Retinal pigment epithelial cell (primary cell): Measurements from ENCODE around the gene ARSI.

Experiments
- DNase-seq: peaks from one replicate; pipeline ENCODE4 v3.0.0-alpha.2; 2010; ENCODE audit warnings: low read depth
- H3K4me3 ChIP-seq: 2 replicates; pipeline ENCODE4 v1.5.1; 2011; ENCODE audit warnings: mild to moderate bottlenecking, low read length, control low read depth, moderate library complexity
- CTCF ChIP-seq: conservative IDR thresholded peaks from 2 replicates; pipeline ENCODE4 v1.5.1; 2011; ENCODE audit warnings: low read depth, low read length, control low read depth, inconsistent platforms

Gene ARSI

GRCh38 chr5:150286820-150287219, 15.9 kb downstream of the ARSI start:
- H3K4me3 ChIP-seq: no peak overlapping the region
- peak; percentile 52 for TF ChIP-seq CTCF
- DNase-seq: no peak

- no peak overlapping the region for H3K4me3 ChIP-seq
- no peak for TF ChIP-seq CTCF
Measured at GRCh38 chr5:150285114-150285513, 17.6 kb downstream of the ARSI start.

GRCh38 chr5:150284311-150284710, 18.4 kb downstream of the ARSI start:
- no peak for DNase-seq
- no peak for TF ChIP-seq CTCF
- no peak overlapping the region for H3K4me3 ChIP-seq

More at GRCh38 chr5:150285114-150285513, 17.6 kb downstream of the ARSI start:
- no peak for DNase-seq

- no peak for DNase-seq
- no peak for TF ChIP-seq CTCF
Measured at GRCh38 chr5:150283904-150284303, 18.8 kb downstream of the ARSI start.

GRCh38 chr5:150281987-150282386, 20.7 kb downstream of the ARSI start:
- H3K4me3 ChIP-seq: no peak overlapping the region

More at GRCh38 chr5:150283904-150284303, 18.8 kb downstream of the ARSI start:
- no peak overlapping the region for H3K4me3 ChIP-seq

GRCh38 chr5:150279330-150280020, 23.2 kb downstream of the ARSI start:
- no peak for TF ChIP-seq CTCF
- H3K4me3 ChIP-seq: no peak overlapping the region
- DNase-seq: no peak

More at GRCh38 chr5:150281987-150282386, 20.7 kb downstream of the ARSI start:
- no peak for TF ChIP-seq CTCF
- no peak for DNase-seq

- TF ChIP-seq CTCF: no peak
- no peak overlapping the region for H3K4me3 ChIP-seq
- no peak for DNase-seq
Measured at GRCh38 chr5:150278916-150279315, 23.8 kb downstream of the ARSI start.
